Bronchial epithelial cell (primary cell): ENCODE results near the gene THAP3. TPM values are rescaled to one million over a fixed set of nuclear protein-coding genes. Genes with fewer than 3 reads are reported as not detected.

ENCODE experiments used
- DNase-seq: peaks from one replicate; pipeline ENCODE4 v3.0.0-alpha.2; 2010; ENCODE audit warnings: low read depth
- FAIRE-seq: peaks from 2 replicates; lab custom pipeline; 2011; peaks lifted over from hg19 to GRCh38; lab: Jason Lieb, UNC
- H3K27me3 ChIP-seq: 2 replicates; pipeline ENCODE4 v1.5.1; 2011; ENCODE audit warnings: low read length; ENCODE audit not compliant: control insufficient read depth, insufficient read depth
- H3K36me3 ChIP-seq: 2 replicates; pipeline ENCODE4 v1.5.1; 2011; ENCODE audit warnings: low read length; ENCODE audit not compliant: control insufficient read depth, insufficient read depth
- H3K4me3 ChIP-seq: 2 replicates; pipeline ENCODE4 v1.5.1; 2011; ENCODE audit warnings: mild to moderate bottlenecking, low read depth, low read length, control low read depth
- total RNA-seq: library from RNA; depleted of rRNA; stranded (reverse); fragments of >200 nt; gene quantifications from 2 replicates; pipeline ENCODE4 v1.2.1, GENCODE V29; 2014
- TF ChIP-seq, protein P1 (sequence below): IDR thresholded peaks from 2 replicates; pipeline ENCODE4 v1.5.1; 2011; ENCODE audit warnings: mild to moderate bottlenecking, moderate library complexity, low read length, control low read depth, inconsistent platforms; ENCODE audit not compliant: insufficient read depth, severe bottlenecking

The THAP3 gene
- total RNA-seq, 1 donor from 2014 or later = 24.0 TPM

DNA sequence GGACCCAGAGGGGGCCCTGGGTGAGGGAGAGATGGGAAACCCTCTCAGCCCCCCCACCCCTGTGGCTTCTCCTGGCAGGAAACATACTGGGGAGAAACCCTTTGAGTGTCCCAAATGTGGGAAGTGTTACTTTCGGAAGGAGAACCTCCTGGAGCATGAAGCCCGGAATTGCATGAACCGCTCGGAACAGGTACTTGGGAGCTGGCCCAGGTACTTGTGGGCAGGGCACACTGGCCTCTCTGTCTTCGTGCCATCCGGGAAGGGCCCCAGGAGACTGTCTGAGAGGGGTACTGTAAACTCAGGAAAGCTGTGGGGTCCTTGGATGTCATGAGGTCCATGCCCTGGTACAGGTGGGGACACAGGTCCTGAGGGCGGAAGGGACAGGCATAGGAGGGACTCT, 38.8 kb upstream of the THAP3 start:
- DNase-seq (no peak), FAIRE-seq (no peak)
- peaks cover 13% of the 10 kb centered on the region for H3K36me3 ChIP-seq

GRCh38 chr1:6586404-6586816, 38.3 kb upstream of the THAP3 start:
- FAIRE-seq = no peak

More for the DNA sequence above, 38.8 kb upstream of the THAP3 start:
- no peaks in the 10 kb centered on the region for H3K27me3 ChIP-seq
- TF ChIP-seq, protein P1, sequence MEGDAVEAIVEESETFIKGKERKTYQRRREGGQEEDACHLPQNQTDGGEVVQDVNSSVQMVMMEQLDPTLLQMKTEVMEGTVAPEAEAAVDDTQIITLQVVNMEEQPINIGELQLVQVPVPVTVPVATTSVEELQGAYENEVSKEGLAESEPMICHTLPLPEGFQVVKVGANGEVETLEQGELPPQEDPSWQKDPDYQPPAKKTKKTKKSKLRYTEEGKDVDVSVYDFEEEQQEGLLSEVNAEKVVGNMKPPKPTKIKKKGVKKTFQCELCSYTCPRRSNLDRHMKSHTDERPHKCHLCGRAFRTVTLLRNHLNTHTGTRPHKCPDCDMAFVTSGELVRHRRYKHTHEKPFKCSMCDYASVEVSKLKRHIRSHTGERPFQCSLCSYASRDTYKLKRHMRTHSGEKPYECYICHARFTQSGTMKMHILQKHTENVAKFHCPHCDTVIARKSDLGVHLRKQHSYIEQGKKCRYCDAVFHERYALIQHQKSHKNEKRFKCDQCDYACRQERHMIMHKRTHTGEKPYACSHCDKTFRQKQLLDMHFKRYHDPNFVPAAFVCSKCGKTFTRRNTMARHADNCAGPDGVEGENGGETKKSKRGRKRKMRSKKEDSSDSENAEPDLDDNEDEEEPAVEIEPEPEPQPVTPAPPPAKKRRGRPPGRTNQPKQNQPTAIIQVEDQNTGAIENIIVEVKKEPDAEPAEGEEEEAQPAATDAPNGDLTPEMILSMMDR = no peak
- H3K4me3 ChIP-seq = no peak overlapping the region

DNA sequence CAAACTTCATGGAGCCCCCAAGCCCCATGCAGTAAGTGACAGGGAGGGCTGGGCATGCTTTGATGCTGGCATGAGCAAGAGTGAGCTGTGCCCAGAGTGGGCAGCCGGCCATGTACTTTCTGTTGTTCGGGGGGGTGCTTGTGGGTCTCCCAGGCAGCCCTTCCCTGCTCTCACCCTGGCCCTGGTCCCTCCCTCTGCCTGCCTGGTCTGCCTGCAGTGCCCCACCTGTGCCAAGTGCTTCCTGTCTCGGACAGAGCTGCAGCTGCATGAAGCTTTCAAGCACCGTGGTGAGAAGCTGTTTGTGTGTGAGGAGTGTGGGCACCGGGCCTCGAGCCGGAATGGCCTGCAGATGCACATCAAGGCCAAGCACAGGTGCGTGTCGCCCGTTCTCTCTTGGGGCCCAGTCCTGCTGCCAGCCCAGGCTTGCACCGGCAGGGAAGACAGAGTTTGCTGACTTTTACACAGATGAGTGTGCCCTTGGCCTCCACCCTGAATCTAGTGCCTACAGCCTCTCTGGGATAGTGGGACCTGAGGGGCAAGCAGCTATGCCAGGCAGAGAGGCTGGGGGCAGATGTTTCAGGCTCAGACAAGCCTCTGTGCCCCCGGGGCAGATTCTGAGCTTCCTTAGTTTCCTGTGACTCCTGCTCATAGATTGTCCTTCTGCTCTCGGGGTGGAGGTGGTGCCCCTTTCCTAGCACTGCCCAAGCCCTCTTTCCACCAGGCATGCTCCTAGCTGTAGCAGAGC, 37.2 kb upstream of the THAP3 start:
- TF ChIP-seq, protein P1 = no peak
- DNase-seq (peak; percentile 51), FAIRE-seq (no peak)
- Histone ChIP-seq H3K36me3 (peaks cover 19% of the 10 kb centered on the region), H3K27me3 (no peaks in the 10 kb centered on the region), H3K4me3 (no peak overlapping the region)

More at GRCh38 chr1:6586404-6586816, 38.3 kb upstream of the THAP3 start:
- Histone ChIP-seq H3K36me3 (peaks cover 17% of the 10 kb centered on the region), H3K4me3 (no peak overlapping the region), H3K27me3 (no peaks in the 10 kb centered on the region)
- DNase-seq = no peak
- TF ChIP-seq, protein P1 = no peak

DNA sequence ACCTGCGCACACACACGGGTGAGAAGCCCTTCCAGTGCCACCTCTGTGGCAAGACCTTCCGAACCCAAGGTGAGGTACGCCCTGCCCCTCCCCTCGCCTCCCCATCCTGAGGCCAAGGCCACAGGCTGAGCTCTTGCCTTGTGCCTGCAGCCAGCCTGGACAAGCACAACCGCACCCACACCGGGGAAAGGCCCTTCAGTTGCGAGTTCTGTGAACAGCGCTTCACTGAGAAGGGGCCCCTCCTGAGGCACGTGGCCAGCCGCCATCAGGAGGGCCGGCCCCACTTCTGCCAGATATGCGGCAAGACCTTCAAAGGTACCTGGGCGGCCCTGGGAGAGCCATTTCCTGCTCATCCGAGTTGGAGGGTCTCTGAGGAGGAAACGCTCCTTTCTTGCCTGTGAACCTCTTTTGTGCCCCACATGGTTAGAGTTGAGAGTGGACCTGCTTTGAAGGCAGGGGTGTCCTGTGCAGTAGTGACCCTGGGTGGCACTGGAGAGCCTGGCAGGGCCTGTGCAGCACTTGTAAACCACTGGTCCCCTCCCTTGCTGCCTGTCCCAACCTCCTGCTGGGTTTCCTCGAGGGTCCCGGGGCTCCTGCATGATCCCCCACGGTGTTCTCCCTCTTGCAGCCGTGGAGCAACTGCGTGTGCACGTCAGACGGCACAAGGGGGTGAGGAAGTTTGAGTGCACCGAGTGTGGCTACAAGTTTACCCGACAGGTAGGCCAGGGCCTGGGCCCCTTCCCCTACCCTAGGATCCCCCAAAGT, 36.4 kb upstream of the THAP3 start:
- Histone ChIP-seq H3K36me3 (peaks cover 25% of the 10 kb centered on the region), H3K27me3 (no peaks in the 10 kb centered on the region), H3K4me3 (no peak overlapping the region)
- TF ChIP-seq, protein P1 = no peak
- no peak for FAIRE-seq
- peak; percentile 51 for DNase-seq

- TF ChIP-seq, protein P1 = no peak
- Histone ChIP-seq H3K36me3 (peaks cover 29% of the 10 kb centered on the region), H3K4me3 (no peak overlapping the region), H3K27me3 (no peaks in the 10 kb centered on the region)
- FAIRE-seq = no peak
- DNase-seq = no peak
Observed at GRCh38 chr1:6588893-6589520, 35.7 kb upstream of the THAP3 start.
